ENCODE data around the gene MYPN. TPM values are rescaled to one million over a fixed set of nuclear protein-coding genes. Genes with fewer than 3 reads are reported as not detected.

MYPN gene
- total RNA-seq, 1 experiment from 2014 or later, result not detected

DNA sequence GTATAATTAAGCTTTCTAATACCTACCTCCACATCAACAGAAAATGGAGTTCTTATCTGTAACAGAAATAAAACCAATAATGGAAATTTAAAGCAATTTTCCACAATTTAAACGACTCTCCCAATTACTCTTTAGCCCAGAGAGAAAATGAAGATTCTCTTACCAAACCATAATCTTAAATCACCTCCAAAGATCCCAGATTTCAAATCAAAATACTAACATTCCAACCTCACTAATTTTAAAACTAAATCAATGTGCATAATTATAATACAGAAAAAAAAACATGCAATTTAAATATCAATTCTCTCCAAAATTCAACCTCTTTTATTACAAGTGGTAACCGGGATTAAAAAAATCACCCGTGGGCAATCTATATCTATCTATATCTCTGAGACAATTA, 35.7 kb upstream of the MYPN start:
- DNase-seq, result no peak
- no peak overlapping the region for H2AK5ac ChIP-seq (ENCODE audit: insufficient read length, low read length)
- H4K91ac ChIP-seq (ENCODE audit: insufficient read length, low read depth, low read length), result no peak overlapping the region
- no peak overlapping the region for H2AFZ ChIP-seq (ENCODE audit: low read length)
- no peaks in the 10 kb centered on the region for H3K27me3 Mint-ChIP-seq (ENCODE audit: low read depth)
- H3K23ac ChIP-seq (ENCODE audit: insufficient read length, low read depth, low read length), result no peak overlapping the region
- H3K4me1 ChIP-seq (ENCODE audit: insufficient read depth, low read length), result peaks cover 5% of the 10 kb centered on the region
- no peak overlapping the region for H2BK15ac ChIP-seq (ENCODE audit: low read depth, low read length)
- TF ChIP-seq, protein P1, sequence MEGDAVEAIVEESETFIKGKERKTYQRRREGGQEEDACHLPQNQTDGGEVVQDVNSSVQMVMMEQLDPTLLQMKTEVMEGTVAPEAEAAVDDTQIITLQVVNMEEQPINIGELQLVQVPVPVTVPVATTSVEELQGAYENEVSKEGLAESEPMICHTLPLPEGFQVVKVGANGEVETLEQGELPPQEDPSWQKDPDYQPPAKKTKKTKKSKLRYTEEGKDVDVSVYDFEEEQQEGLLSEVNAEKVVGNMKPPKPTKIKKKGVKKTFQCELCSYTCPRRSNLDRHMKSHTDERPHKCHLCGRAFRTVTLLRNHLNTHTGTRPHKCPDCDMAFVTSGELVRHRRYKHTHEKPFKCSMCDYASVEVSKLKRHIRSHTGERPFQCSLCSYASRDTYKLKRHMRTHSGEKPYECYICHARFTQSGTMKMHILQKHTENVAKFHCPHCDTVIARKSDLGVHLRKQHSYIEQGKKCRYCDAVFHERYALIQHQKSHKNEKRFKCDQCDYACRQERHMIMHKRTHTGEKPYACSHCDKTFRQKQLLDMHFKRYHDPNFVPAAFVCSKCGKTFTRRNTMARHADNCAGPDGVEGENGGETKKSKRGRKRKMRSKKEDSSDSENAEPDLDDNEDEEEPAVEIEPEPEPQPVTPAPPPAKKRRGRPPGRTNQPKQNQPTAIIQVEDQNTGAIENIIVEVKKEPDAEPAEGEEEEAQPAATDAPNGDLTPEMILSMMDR (conservative IDR thresholded peaks at IDR 0.05), result no peak
- no CpG with 5 or more reads among the region's 3 CpGs for WGBS (ENCODE audit: extremely low coverage, insufficient read length, low lambda C conversion rate)
- H3K23me2 ChIP-seq (ENCODE audit: insufficient read length, low read depth, low read length, poor library complexity, severe bottlenecking), result peaks cover 4% of the 10 kb centered on the region
- no peak overlapping the region for H3T11ph ChIP-seq (ENCODE audit: low read length)
- no peak overlapping the region for H3K18ac ChIP-seq (ENCODE audit: insufficient read length, low read depth, low read length)
- no peaks in the 10 kb centered on the region for H4K20me1 ChIP-seq (ENCODE audit: control insufficient read depth, insufficient read depth, insufficient read length)
- peaks cover 5 to 18% (median 12%) of the 10 kb centered on the region in 3 experiments; a peak in 5 of 7 replicates for H3K36me3 Mint-ChIP-seq (ENCODE audit: insufficient read depth in 1 of 3, low read depth in 3 of 3)
- no peaks in the 10 kb centered on the region for H3K9me3 Mint-ChIP-seq
- no peak overlapping the region for H3K14ac ChIP-seq (ENCODE audit: insufficient read depth, low read length)
- no peak overlapping the region for H4K5ac ChIP-seq (ENCODE audit: insufficient read length, low read depth, low read length)
- no peak overlapping the region for H3K27ac ChIP-seq (ENCODE audit: insufficient read length, low read depth, low read length)
- no peak overlapping the region for H2BK5ac ChIP-seq (ENCODE audit: insufficient read length, low read length)
- peak overlapping the region; percentile 49 to 88 (median 66); a peak in 5 of 7 replicates for H3K27ac Mint-ChIP-seq
- H3K9me3 ChIP-seq (ENCODE audit: control insufficient read depth, low read depth, low read length), result no peaks in the 10 kb centered on the region
- peaks cover 15% of the 10 kb centered on the region; the same call in 1 of the 2 replicates for H3K79me2 ChIP-seq (ENCODE audit: insufficient read depth, low read length)
- H2BK20ac ChIP-seq (ENCODE audit: low read depth, low read length, poor library complexity, severe bottlenecking), result no peak overlapping the region
- no peak overlapping the region for H2BK120ac ChIP-seq (ENCODE audit: low read depth, low read length, poor library complexity, severe bottlenecking)
- no peak overlapping the region for H2BK12ac ChIP-seq (ENCODE audit: insufficient read length, low read depth, low read length)
- H3K4me2 ChIP-seq (ENCODE audit: insufficient read depth, insufficient read length, low read length), result peak overlapping the region; percentile 73
- no peak overlapping the region for H4K8ac ChIP-seq (replicated peaks; ENCODE audit: insufficient read length, low read depth, low read length)
- H3K9ac ChIP-seq (ENCODE audit: extremely low read depth, insufficient read length, low read length), result peak overlapping the region; percentile 96
- peaks cover 30 to 31% of the 10 kb centered on the region in 2 experiments for H3K4me1 Mint-ChIP-seq
- no peaks in the 10 kb centered on the region for H3K27me3 ChIP-seq (ENCODE audit: insufficient read depth, low read length)
- no peak overlapping the region for H3K56ac ChIP-seq (ENCODE audit: insufficient read length, low read depth, low read length)
- no peaks in the 10 kb centered on the region for H3K79me1 ChIP-seq (ENCODE audit: insufficient read depth, low read depth, low read length, poor library complexity, severe bottlenecking)
- no peak overlapping the region for H3K4ac ChIP-seq (ENCODE audit: low read depth, low read length)
- peak overlapping the region; percentile 95 to 97 for H3K4me3 Mint-ChIP-seq

Measured in H9 (cell line).